ENCODE results near the gene C19orf38. TPM values are rescaled to one million over a fixed set of nuclear protein-coding genes. Genes with fewer than 3 reads are reported as not detected.
A peak's percentile ranks its signal among the peaks of the same experiment; 100 is the strongest.

The C19orf38 gene
- total RNA-seq, 4 donors from 2014 or later: 20.6 TPM; not detected in 3

- no peak for DNase-seq
- H3K4me3 ChIP-seq: no peak overlapping the region
- TF ChIP-seq POLR2A (IDR thresholded peaks at IDR 0.05) (no peak), CTCF (IDR thresholded peaks at IDR 0.05) (no peak)
- H3K27ac ChIP-seq: no peak overlapping the region
- no peaks in the 10 kb centered on the region for H3K27me3 ChIP-seq
- H3K9me3 ChIP-seq: no peaks in the 10 kb centered on the region
- H3K4me1 ChIP-seq: peaks cover 0 to 30% (median 6%) of the 10 kb centered on the region in 4 donors
- H3K36me3 ChIP-seq: no peaks in the 10 kb centered on the region
These were observed 39.6 kb downstream of the C19orf38 start for GRCh38 chr19:10887616-10888367.

GRCh38 chr19:10888421-10888866, 40.2 kb downstream of the C19orf38 start:
- Histone ChIP-seq H3K9me3 (no peaks in the 10 kb centered on the region), H3K27me3 (no peaks in the 10 kb centered on the region), H3K36me3 (no peaks in the 10 kb centered on the region), H3K4me3 (no peak overlapping the region), H3K4me1 (peaks cover 0 to 30% (median 6%) of the 10 kb centered on the region in 4 donors), H3K27ac (no peak overlapping the region)
- TF ChIP-seq POLR2A (IDR thresholded peaks at IDR 0.05) (no peak), CTCF (IDR thresholded peaks at IDR 0.05) (no peak)
- DNase-seq: no peak

- DNase-seq: no peak
- H3K4me3 ChIP-seq: no peak overlapping the region
- H3K27ac ChIP-seq: no peak overlapping the region
- H3K4me1 ChIP-seq: peaks cover 0 to 30% (median 6%) of the 10 kb centered on the region in 4 donors
- no peak for TF ChIP-seq CTCF (IDR thresholded peaks at IDR 0.05)
- TF ChIP-seq POLR2A (IDR thresholded peaks at IDR 0.05): no peak
- no peaks in the 10 kb centered on the region for H3K9me3 ChIP-seq
- H3K36me3 ChIP-seq: no peaks in the 10 kb centered on the region
- no peaks in the 10 kb centered on the region for H3K27me3 ChIP-seq
These were observed 41.7 kb downstream of the C19orf38 start for GRCh38 chr19:10889880-10890279.

- Histone ChIP-seq H3K27ac (peak overlapping the region in 3 of 4 donors; percentile 37 to 72 (median 67)), H3K36me3 (no peaks in the 10 kb centered on the region), H3K27me3 (no peaks in the 10 kb centered on the region), H3K4me3 (no peak overlapping the region), H3K9me3 (no peaks in the 10 kb centered on the region), H3K4me1 (peaks cover 0 to 35% (median 6%) of the 10 kb centered on the region in 4 donors)
- DNase-seq: peak in 2 of 3 donors; percentile 56 to 63
- TF ChIP-seq POLR2A (IDR thresholded peaks at IDR 0.05) (peak; percentile 12 to 16), CTCF (IDR thresholded peaks at IDR 0.05) (no peak)
These were observed 43.3 kb downstream of the C19orf38 start for GRCh38 chr19:10891405-10892086.

GRCh38 chr19:10892256-10892655, 44.0 kb downstream of the C19orf38 start:
- Histone ChIP-seq H3K4me3 (no peak overlapping the region), H3K27me3 (no peaks in the 10 kb centered on the region), H3K4me1 (peaks cover 0 to 42% (median 6%) of the 10 kb centered on the region in 4 donors), H3K9me3 (no peaks in the 10 kb centered on the region), H3K27ac (peak overlapping the region in 2 of 4 donors; percentile 28 to 72), H3K36me3 (no peaks in the 10 kb centered on the region)
- no peak for DNase-seq
- TF ChIP-seq POLR2A (IDR thresholded peaks at IDR 0.05) (no peak), CTCF (IDR thresholded peaks at IDR 0.05) (no peak)

Data from Peyer's patch (tissue), 4 donors.